Measurements from ENCODE around the gene MBD3L2B. TPM values are rescaled to one million over a fixed set of nuclear protein-coding genes. Genes with fewer than 3 reads are reported as not detected.
"Not testable (repeated sequence)": the region's sequence is repeated elsewhere in the genome, so short reads cannot be mapped to it uniquely, and the experiment has no call there.

Gene MBD3L2B
- not detected for total RNA-seq

GRCh38 chr19:7021331-7021730 lies at the start of gene MBD3L2B:
Gene MBD3L2B, minus strand, starts transcription at chr19:7021431. Its CDS starts 34 bp downstream, at chr19:7021397.
- DNase-seq (ENCODE audit: low spot score): not testable (repeated sequence)

- DNase-seq (ENCODE audit: low spot score): no peak
Observed at GRCh38 chr19:7069904-7070226, 48.6 kb upstream of the MBD3L2B start.

GRCh38 chr19:7069042-7069903 lies 48.0 kb upstream of the MBD3L2B start, which contains the start of gene ZNF557:
Gene ZNF557, plus strand, starts transcription at chr19:7069703. Its CDS starts 5,372 bp downstream, at chr19:7075075.
- DNase-seq (ENCODE audit: low spot score): peak; percentile 99

GRCh38 chr19:7068599-7068998 lies 47.4 kb upstream of the MBD3L2B start:
- no peak for DNase-seq (ENCODE audit: low spot score)

- DNase-seq (ENCODE audit: low spot score): no peak
Observed at GRCh38 chr19:7067716-7068115, 46.5 kb upstream of the MBD3L2B start.

- DNase-seq (ENCODE audit: low spot score): not testable (repeated sequence)
Observed at GRCh38 chr19:7067122-7067521, 45.9 kb upstream of the MBD3L2B start.

- DNase-seq (ENCODE audit: low spot score): no peak
Observed at GRCh38 chr19:7063764-7064418, 42.7 kb upstream of the MBD3L2B start.

- no peak for DNase-seq (ENCODE audit: low spot score)
Observed at GRCh38 chr19:7063339-7063738, 42.1 kb upstream of the MBD3L2B start.

GRCh38 chr19:7059977-7060376 lies 38.7 kb upstream of the MBD3L2B start:
- not testable (repeated sequence) for DNase-seq (ENCODE audit: low spot score)

GRCh38 chr19:7058576-7058975 lies 37.3 kb upstream of the MBD3L2B start, which contains the start of gene MBD3L3:
Gene MBD3L3, minus strand, starts transcription at chr19:7058676. Its CDS starts 71 bp downstream, at chr19:7058605.
- not testable (repeated sequence) for DNase-seq (ENCODE audit: low spot score)

GRCh38 chr19:7056371-7056770 lies 35.1 kb upstream of the MBD3L2B start:
- not testable (repeated sequence) for DNase-seq (ENCODE audit: low spot score)

- not testable (repeated sequence) for DNase-seq (ENCODE audit: low spot score)
Observed at GRCh38 chr19:7055679-7056078, 34.4 kb upstream of the MBD3L2B start.

- not testable (repeated sequence) for DNase-seq (ENCODE audit: low spot score)
Observed at GRCh38 chr19:7054635-7055368, 33.6 kb upstream of the MBD3L2B start.

GRCh38 chr19:7052896-7053295 lies 31.7 kb upstream of the MBD3L2B start:
- not testable (repeated sequence) for DNase-seq (ENCODE audit: low spot score)

GRCh38 chr19:7051421-7051820 lies 30.2 kb upstream of the MBD3L2B start:
- DNase-seq (ENCODE audit: low spot score): not testable (repeated sequence)

GRCh38 chr19:7049021-7049420 lies 27.8 kb upstream of the MBD3L2B start, which contains the start of gene MBD3L2:
Gene MBD3L2, plus strand, starts transcription at chr19:7049321. Its CDS starts 53 bp downstream, at chr19:7049374.
- not testable (repeated sequence) for DNase-seq (ENCODE audit: low spot score)

- DNase-seq (ENCODE audit: low spot score): not testable (repeated sequence)
Observed at GRCh38 chr19:7041563-7041962, 20.3 kb upstream of the MBD3L2B start.

- not testable (repeated sequence) for DNase-seq (ENCODE audit: low spot score)
Observed at GRCh38 chr19:7040079-7040478, 18.8 kb upstream of the MBD3L2B start, which contains the start of gene MBD3L4. Gene MBD3L4, minus strand, starts transcription at chr19:7040179. Its CDS starts 35 bp downstream, at chr19:7040144.

GRCh38 chr19:7030278-7030677 lies 9.0 kb upstream of the MBD3L2B start, which contains the start of gene MBD3L5:
Gene MBD3L5, plus strand, starts transcription at chr19:7030578. Its CDS starts 34 bp downstream, at chr19:7030612.
- DNase-seq (ENCODE audit: low spot score): not testable (repeated sequence)

GRCh38 chr19:7028790-7029189 lies 7.6 kb upstream of the MBD3L2B start:
- DNase-seq (ENCODE audit: low spot score): not testable (repeated sequence)

GRCh38 chr19:7018828-7019227 lies 2.4 kb downstream of the MBD3L2B start:
- DNase-seq (ENCODE audit: low spot score): no peak

- no peak for DNase-seq (ENCODE audit: low spot score)
Observed at GRCh38 chr19:7013678-7014077, 7.6 kb downstream of the MBD3L2B start.
